SHP77 (cell line): ENCODE measurements around the gene PPP2R5A.

Source experiments
- DNase-seq, 2 experiments: peaks; one replicate each; lab custom pipeline; 2025; lab: John Stamatoyannopoulos, UW

Gene PPP2R5A

GRCh38 chr1:212284744-212285684 is at the start of gene PPP2R5A:
Gene PPP2R5A (plus strand): TSS chr1:212285410. CDS start chr1:212286111, 701 bp downstream.
- peak; percentile 97 to 99 for DNase-seq

- DNase-seq: no peak
These were observed 49.4 kb upstream of the PPP2R5A start for GRCh38 chr1:212235857-212236256.

- no peak for DNase-seq
These were observed 48.5 kb upstream of the PPP2R5A start for GRCh38 chr1:212236664-212237220.

- DNase-seq: no peak
These were observed 47.6 kb upstream of the PPP2R5A start for GRCh38 chr1:212237651-212238050.

GRCh38 chr1:212238552-212238951 is 46.7 kb upstream of the PPP2R5A start:
- DNase-seq: no peak

GRCh38 chr1:212241501-212241900 is 43.7 kb upstream of the PPP2R5A start:
- DNase-seq: no peak

GRCh38 chr1:212241957-212242287 is 43.3 kb upstream of the PPP2R5A start:
- no peak for DNase-seq

GRCh38 chr1:212242288-212242984 is 42.8 kb upstream of the PPP2R5A start:
- DNase-seq: no peak

GRCh38 chr1:212242985-212243308 is 42.3 kb upstream of the PPP2R5A start:
- no peak for DNase-seq

- peak in 1 of 2 experiments; percentile 27 for DNase-seq
These were observed 40.8 kb upstream of the PPP2R5A start for GRCh38 chr1:212244441-212244840.

- DNase-seq: no peak
These were observed 38.0 kb upstream of the PPP2R5A start for GRCh38 chr1:212247179-212247721.

GRCh38 chr1:212247988-212248387 is 37.2 kb upstream of the PPP2R5A start:
- no peak for DNase-seq

GRCh38 chr1:212254853-212255363 is 30.3 kb upstream of the PPP2R5A start:
- no peak for DNase-seq

- DNase-seq: no peak
These were observed 29.4 kb upstream of the PPP2R5A start for GRCh38 chr1:212255705-212256307.

GRCh38 chr1:212256369-212256768 is 28.8 kb upstream of the PPP2R5A start:
- no peak for DNase-seq

GRCh38 chr1:212257157-212257556 is 28.1 kb upstream of the PPP2R5A start:
- DNase-seq: no peak

- DNase-seq: no peak
These were observed 25.3 kb upstream of the PPP2R5A start for GRCh38 chr1:212259693-212260480.

GRCh38 chr1:212260557-212261355 is 24.5 kb upstream of the PPP2R5A start:
- no peak for DNase-seq

- no peak for DNase-seq
These were observed 23.8 kb upstream of the PPP2R5A start for GRCh38 chr1:212261361-212261929.

GRCh38 chr1:212267017-212267416 is 18.2 kb upstream of the PPP2R5A start:
- DNase-seq: no peak
